Left cardiac atrium (tissue), 4 donors: Measurements from ENCODE around the gene EMP3. TPM values are rescaled to one million over a fixed set of nuclear protein-coding genes. Genes with fewer than 3 reads are reported as not detected.
"Not testable (repeated sequence)": the region's sequence is repeated elsewhere in the genome, so short reads cannot be mapped to it uniquely, and the experiment has no call there.

Experiments
- ATAC-seq, 2 donors: fragments of 200-7000 bp; cut with Tn5 transposase; one replicate each; pipeline ENCODE4 v1.9.1; 2020; ENCODE audit warnings: mild to moderate bottlenecking in 2 of 2, moderate library complexity in 2 of 2
- DNase-seq: peaks from one replicate; pipeline ENCODE4 v3.0.0-alpha.2; 2020
- intact Hi-C, 2 donors: fragments of 100-400 bp; cut with DNase I; formaldehyde crosslinking; loops; one replicate each; pipeline versions ENCODE4 v1.14.1 to v1.15.1; 2022 to 2023
- total RNA-seq, 2 donors: library from RNA; stranded (reverse); fragmentation: NEBNext Ultra II Directional; extraction: Animal tissue kit (Norgen Biotek cat#: 25700); gene quantifications; one replicate each; pipeline ENCODE4 v1.2.1, GENCODE V29; 2021
- donor health status: DM: no; HTN: yes; CAD: no.
- donor health status: DM: no; HTN: yes; CAD: no; lungs with severe emphysema.
- donor health status: DM: yes; HTN: yes; CAD: no.
- donor health status: Dilated cardiomyopathy.

Gene EMP3
- total RNA-seq, 2 donors from 2014 or later = 89.9 TPM

DNA sequence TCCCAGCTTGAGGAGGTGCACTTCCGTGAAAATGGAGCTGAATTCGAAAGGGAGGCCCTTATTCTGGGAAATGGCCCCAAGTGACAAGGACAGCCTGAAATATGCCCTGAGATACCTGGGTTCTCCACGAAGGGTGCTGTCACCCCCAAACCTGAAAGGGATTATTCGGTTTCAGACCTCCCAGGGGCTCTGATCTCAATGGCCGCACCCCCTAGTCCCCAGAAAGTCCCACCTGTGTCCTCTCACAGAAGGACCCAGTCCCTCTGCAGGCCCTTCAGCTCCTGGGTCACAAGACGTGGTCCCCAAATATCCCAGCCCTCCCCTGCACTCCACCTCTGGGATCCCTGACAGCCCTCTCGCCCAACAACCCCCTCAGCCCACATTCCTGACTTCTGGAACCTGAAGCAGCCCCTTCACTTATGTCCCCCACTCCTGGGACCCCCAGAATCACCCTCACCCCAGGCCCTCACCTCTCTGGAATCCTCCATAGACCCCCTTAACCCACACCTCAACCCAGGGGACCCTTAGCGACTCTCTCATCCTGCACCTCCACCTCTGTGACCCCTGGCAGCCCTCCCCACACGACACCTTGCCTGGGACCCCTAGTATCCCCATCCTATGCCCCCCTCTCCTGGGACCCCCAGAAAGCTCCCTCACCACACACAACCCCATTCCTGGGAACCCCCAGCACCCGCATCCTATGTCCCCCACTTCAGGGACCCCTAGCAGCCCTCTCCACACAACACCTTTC, 39.4 kb downstream of the EMP3 start:
- ATAC-seq (no peak), DNase-seq (no peak)
- intact Hi-C loops = no loop called here

DNA sequence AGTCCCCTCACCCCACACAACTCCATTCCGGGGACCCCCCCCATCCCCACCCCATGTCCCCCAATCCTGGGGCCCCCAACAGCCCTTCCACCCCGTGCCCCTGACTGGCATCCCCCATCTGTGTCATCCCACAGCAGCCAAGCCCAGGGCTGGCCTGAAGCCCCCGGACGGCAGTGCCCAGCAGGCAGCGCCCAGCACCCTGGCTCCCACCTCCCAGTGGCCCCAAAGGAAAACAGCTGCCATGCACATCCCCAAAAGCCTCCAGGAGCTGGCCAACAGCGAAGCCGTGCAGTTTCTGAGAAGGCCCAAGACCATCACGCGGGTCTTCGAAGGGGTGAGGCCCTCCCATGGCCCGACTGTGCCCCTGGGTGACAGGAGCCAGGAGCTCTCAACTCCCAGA, 40.2 kb downstream of the EMP3 start:
- DNase-seq (no peak), ATAC-seq (no peak)
- intact Hi-C loops = no loop called here

DNA sequence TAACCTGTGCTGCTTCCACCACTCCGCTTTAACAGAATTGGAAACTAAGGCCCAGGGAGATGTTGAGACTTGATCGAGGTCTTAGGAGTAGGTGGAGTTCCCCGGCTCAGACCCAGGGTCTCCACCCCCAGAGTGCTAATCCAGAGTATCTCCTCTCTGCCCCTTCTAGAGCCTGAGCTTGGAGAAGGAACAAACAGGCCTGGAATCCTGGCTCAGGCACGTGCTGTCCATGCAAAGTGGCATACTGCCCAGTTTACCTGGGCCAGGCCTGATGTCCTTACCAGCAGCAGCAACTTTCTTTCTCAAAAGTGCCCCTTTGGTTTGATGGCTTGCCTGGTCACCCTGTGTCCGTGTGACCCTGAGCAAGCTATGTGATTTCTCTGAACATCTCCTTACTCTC, 42.5 kb downstream of the EMP3 start:
- DNase-seq = no peak
- no peak for ATAC-seq
- intact Hi-C loops = no loop called here

DNA sequence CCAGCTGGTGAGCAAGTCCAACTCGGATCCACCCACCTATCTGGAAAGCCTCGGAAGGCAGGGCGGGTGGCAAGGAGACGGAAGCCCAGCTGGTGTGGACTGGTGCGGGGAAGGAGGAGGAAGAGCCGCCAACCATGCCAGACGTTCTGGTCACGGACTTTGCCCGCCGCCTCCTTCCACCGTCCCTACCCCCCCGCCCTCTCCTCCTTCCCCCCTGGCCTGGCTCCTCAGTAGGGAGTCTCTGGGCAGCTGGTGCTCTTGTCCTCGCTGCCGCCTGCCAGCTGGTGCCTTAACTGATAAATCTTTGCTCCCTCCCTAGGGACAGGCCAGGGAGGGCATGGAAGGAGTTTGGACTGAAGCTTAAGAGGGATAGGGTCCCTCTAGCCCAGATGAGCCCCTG, 43.6 kb downstream of the EMP3 start:
- no peak for DNase-seq
- ATAC-seq = no peak

DNA sequence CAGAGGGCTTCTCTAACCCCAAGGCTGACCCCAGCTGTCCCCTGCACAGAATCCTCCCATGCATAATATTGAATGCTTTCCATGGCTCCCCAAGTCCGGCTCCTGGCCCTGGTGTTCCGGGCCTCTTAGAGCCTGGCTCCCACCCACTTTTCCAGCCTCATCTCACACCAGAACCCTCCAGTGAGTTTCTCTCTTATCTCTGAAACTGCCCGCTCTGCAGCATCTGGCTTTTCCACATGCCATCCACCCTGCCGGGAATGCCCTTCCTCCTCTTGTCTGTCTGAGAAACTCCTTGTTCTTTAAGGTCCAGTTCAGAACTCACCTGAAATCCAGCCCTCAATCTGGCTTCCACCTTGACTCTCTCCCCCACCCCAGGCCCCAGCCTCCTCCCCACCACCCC, 45.6 kb downstream of the EMP3 start:
- DNase-seq (no peak), ATAC-seq (no peak)
- intact Hi-C loops = no loop called here

More for the DNA sequence above, 43.6 kb downstream of the EMP3 start:
- intact Hi-C loops = no loop called here

DNA sequence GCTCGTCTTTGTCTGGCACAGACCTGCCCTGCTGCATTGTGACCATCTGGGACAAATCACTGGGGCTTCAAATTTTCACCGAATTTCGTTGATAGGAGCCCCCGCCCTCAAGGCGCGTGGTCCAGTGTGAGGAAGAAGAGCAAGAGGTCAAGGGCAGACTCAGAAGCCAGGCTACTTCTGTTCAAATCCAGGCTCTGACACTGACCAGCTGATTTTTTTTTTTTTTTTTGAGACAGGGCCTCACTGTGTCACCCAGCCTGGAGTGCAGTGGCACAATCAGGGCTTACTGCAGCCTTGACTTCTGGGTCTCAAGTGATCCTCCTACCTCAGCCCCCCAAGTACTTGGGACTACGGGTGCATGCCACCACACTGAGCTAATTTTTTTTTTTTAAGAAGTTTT, 46.0 kb downstream of the EMP3 start:
- intact Hi-C loops = no loop called here
- ATAC-seq (no peak), DNase-seq (no peak)

DNA sequence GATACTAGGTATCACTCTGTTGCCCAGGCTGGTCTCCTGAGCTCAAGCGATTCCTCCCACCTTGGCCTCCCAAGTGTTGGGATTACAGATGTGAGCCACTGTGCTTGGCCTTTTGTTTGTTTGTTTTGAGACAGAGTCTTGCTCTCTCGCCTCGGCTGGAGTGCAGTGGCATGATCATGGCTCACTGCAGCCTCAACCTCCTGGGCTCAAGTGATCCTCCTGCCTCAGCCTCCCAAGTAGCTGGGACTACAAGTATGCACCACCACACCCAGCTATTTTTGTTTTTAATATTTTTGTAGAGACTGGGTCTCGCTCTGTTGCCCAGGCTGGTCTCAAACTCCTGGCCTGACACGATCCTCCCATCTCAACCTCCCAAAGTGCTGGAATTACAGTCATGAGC, 46.4 kb downstream of the EMP3 start:
- intact Hi-C loops, DNase-seq, ATAC-seq: not testable (repeated sequence)

DNA sequence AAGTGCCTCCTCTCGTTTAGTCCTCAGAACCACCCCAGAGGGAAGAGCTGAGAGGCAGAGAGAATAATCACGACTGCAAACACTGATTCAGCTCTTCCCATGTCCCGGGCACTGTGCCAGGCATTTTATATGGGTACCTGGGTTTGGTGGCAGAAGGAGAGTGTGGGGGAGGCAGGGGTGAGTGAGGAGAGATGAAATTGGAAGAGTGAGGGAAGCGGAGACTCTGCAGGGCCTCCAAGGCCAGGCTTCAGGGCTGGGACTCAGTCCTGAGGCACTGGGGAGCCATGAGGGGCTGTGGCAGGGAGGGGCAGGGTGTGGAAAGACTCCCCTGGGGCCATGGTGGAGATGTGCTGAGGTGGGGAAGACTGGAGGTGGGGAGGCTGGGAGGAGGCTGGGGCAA, 47.6 kb downstream of the EMP3 start:
- ATAC-seq (no peak), DNase-seq (no peak)
- intact Hi-C loops = no loop called here

DNA sequence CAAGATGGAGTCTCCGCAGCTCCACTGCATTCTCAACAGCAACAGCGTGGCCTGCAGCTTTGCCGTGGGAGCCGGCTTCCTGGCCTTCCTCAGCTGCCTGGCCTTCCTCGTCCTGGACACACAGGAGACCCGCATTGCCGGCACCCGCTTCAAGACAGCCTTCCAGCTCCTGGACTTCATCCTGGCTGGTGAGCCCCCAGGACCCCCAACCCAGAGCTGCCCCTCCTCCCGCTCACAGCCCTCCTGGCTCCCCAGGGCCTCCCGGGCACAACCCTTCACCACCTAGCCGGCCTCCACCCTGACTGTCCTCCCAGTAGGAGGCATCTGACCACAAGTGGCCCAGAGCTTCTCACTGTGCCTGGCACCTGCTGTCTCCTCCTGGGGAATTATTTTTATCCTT, 48.2 kb downstream of the EMP3 start:
- intact Hi-C loops = no loop called here
- no peak for ATAC-seq

DNA sequence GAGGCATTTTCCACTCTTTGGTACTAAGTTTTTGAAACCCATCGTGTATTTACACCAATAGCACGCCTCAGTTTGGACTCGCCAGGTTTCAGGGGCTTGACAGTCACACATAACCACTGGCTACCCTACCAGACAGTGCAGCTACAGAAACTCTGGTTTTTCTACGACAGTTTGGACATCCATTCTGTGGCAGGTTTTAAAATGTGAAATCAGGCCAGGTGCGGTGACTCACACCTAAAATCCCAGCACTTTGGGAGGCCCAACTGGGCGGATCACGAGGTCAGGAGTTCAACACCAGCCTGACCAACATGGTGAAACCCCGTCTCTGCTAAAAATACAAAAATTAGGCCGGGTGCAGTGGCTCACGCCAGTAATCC, 52.8 kb downstream of the EMP3 start:
- DNase-seq (no peak), ATAC-seq (no peak)
- intact Hi-C loops = no loop called here

More for the DNA sequence above, 48.2 kb downstream of the EMP3 start:
- DNase-seq = no peak

DNA sequence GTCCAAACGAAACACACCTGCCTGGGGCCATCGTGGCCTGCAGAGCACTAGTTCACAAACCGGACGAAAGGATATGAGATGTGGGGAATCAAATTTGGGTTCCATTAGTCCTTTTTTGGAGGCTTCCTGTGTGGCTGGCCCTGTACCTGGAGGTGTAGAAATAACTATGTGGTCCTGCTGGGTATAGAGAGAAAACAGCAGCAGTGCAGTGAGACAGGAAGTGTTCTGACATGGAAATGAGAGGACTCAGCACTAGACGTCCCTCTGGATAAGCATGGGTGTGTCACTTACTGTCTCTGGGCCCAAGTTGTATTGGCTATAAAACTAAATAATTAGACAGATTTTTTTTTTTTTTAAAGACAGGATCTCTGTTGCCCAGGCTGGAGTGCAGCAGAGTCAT, 53.7 kb downstream of the EMP3 start:
- intact Hi-C loops = no loop called here
- ATAC-seq (no peak), DNase-seq (no peak)

Other genes starting within 250 kb of the EMP3 start
- 10 to 100 TPM; 20.3 to 23.9 TPM for gene PLA2G4C, start 214.7 kb upstream of the EMP3 start, total RNA-seq
- gene LIG1, start 155.2 kb upstream of the EMP3 start, total RNA-seq = 1 to 10 TPM; 5.8 to 7.4 TPM
- 1 to 10 TPM; 4.6 to 6.2 TPM for gene ZSWIM9, start 154.9 kb upstream of the EMP3 start, total RNA-seq
- gene CARD8, start 69.6 kb upstream of the EMP3 start, total RNA-seq = 10 to 100 TPM; 33.5 to 37.4 TPM
- gene ZNF114, start 55.5 kb upstream of the EMP3 start, total RNA-seq = under 1 TPM; 0.39 to 0.74 TPM
- 10 to 100 TPM; 30.5 to 43.0 TPM for gene TMEM143, start 38.4 kb downstream of the EMP3 start, total RNA-seq
- gene SYNGR4, start 38.8 kb downstream of the EMP3 start, total RNA-seq = not detected
- 100 to 1,000 TPM in 1 of 2 donors, 10 to 100 TPM in 1; 81.4 to 103 TPM for gene KDELR1, start 66.0 kb downstream of the EMP3 start, total RNA-seq
- gene GRIN2D, start 68.1 kb downstream of the EMP3 start, total RNA-seq = under 1 TPM; 0.39 to 0.47 TPM
- gene GRWD1, start 120.4 kb downstream of the EMP3 start, total RNA-seq = 10 to 100 TPM; 18.1 to 24.9 TPM
- under 1 TPM; 0.27 to 0.60 TPM for gene KCNJ14, start 130.0 kb downstream of the EMP3 start, total RNA-seq
- gene CYTH2, start 143.8 kb downstream of the EMP3 start, total RNA-seq = 10 to 100 TPM; 29.0 to 32.5 TPM
- 1 to 10 TPM; 2.0 to 2.9 TPM for gene LMTK3, start 186.3 kb downstream of the EMP3 start, total RNA-seq
- under 1 TPM; 0.39 to 0.71 TPM for gene SULT2B1, start 226.6 kb downstream of the EMP3 start, total RNA-seq